SK-N-SH treated with all-trans-retinoic acid at 6 μM for 48 hours (cell line): ENCODE results near the gene PTPRG.

Source experiments
- ATAC-seq: fragments of 200-7000 bp; cut with Tn5 transposase; 3 replicates; pipeline ENCODE4 v1.9.1; 2020; ENCODE audit warnings: mild to moderate bottlenecking, moderate library complexity
- ARNTL ChIP-seq: fragments of 450-650 bp; formaldehyde crosslinking; IDR thresholded peaks from 2 replicates; pipeline ENCODE4 v1.5.0; 2020; ENCODE audit warnings: low read depth, mild to moderate bottlenecking, moderate library complexity, borderline replicate concordance
- BACH2 ChIP-seq: fragments of 250-450 bp; sonication (Bioruptor Pico); IDR thresholded peaks from 2 replicates; pipeline ENCODE4 v1.9.0; 2021; ENCODE audit warnings: mild to moderate bottlenecking, borderline replicate concordance
- CREB5 ChIP-seq: fragments of 250-450 bp; sonication (Bioruptor Pico); IDR thresholded peaks from 2 replicates; pipeline ENCODE4 v1.5.1; 2020; ENCODE audit warnings: low read depth, mild to moderate bottlenecking, moderate library complexity
- CSDC2 ChIP-seq: fragments of 250-450 bp; sonication (Bioruptor Pico); IDR thresholded peaks from 2 replicates; pipeline ENCODE4 v1.5.0; 2020; ENCODE audit warnings: mild to moderate bottlenecking, moderate library complexity
- ESRRG ChIP-seq: fragments of 250-450 bp; sonication (Bioruptor Pico); IDR thresholded peaks from 2 replicates; pipeline ENCODE4 v1.6.1; 2021; ENCODE audit warnings: mild to moderate bottlenecking
- GLIS3 ChIP-seq: fragments of 250-450 bp; sonication (Bioruptor Pico); IDR thresholded peaks from 2 replicates; pipeline ENCODE4 v1.5.0; 2020; ENCODE audit warnings: mild to moderate bottlenecking, moderate library complexity
- ISL1 ChIP-seq: fragments of 250-450 bp; sonication (Bioruptor Pico); IDR thresholded peaks from 2 replicates; pipeline ENCODE4 v2.1.2; 2022; ENCODE audit warnings: mild to moderate bottlenecking, moderate library complexity
- OSR1 ChIP-seq: fragments of 250-450 bp; sonication (Bioruptor Pico); IDR thresholded peaks from 2 replicates; pipeline ENCODE4 v1.8.0; 2022; ENCODE audit warnings: moderate library complexity, mild to moderate bottlenecking, inconsistent platforms
- PATZ1 ChIP-seq: fragments of 250-450 bp; sonication (Bioruptor Pico); IDR thresholded peaks from 2 replicates; pipeline ENCODE4 v1.8.0; 2020; ENCODE audit warnings: mild to moderate bottlenecking, moderate library complexity, borderline replicate concordance
- RARB ChIP-seq: fragments of 250-450 bp; sonication (Bioruptor Pico); IDR thresholded peaks from 2 replicates; pipeline ENCODE4 v1.8.0; 2021; ENCODE audit warnings: mild to moderate bottlenecking, moderate library complexity
- SNAI2 ChIP-seq: fragments of 250-450 bp; sonication (Bioruptor Pico); IDR thresholded peaks from 2 replicates; pipeline ENCODE4 v1.5.0; 2020; ENCODE audit warnings: mild to moderate bottlenecking, moderate library complexity
- TCF4 ChIP-seq: fragments of 250-450 bp; sonication (Bioruptor Pico); IDR thresholded peaks from 2 replicates; pipeline ENCODE4 v1.8.0; 2021; ENCODE audit warnings: mild to moderate bottlenecking, moderate library complexity, borderline replicate concordance
- TOX ChIP-seq: fragments of 250-450 bp; sonication (Bioruptor Pico); IDR thresholded peaks from 2 replicates; pipeline ENCODE4 v1.8.0; 2021; ENCODE audit warnings: mild to moderate bottlenecking, moderate library complexity, borderline replicate concordance
- ZC3H10 ChIP-seq: fragments of 250-450 bp; sonication (Bioruptor Pico); IDR thresholded peaks from 2 replicates; pipeline ENCODE4 v1.5.1; 2021; ENCODE audit warnings: mild to moderate bottlenecking, moderate library complexity
- ZFP3 ChIP-seq: fragments of 250-450 bp; sonication (Bioruptor Pico); IDR thresholded peaks from 2 replicates; pipeline ENCODE4 v1.5.0; 2020; ENCODE audit warnings: mild to moderate bottlenecking, moderate library complexity
- ZFP30 ChIP-seq: fragments of 450-650 bp; formaldehyde crosslinking; IDR thresholded peaks from 2 replicates; pipeline ENCODE4 v1.5.0; 2022; ENCODE audit warnings: mild to moderate bottlenecking, moderate library complexity
- ZNF565 ChIP-seq: fragments of 450-650 bp; formaldehyde crosslinking; conservative IDR thresholded peaks from 2 replicates; pipeline ENCODE4 v1.5.0; 2020; ENCODE audit warnings: low read depth, mild to moderate bottlenecking, moderate library complexity
- ZNF70 ChIP-seq: fragments of 450-650 bp; formaldehyde crosslinking; IDR thresholded peaks from 2 replicates; pipeline ENCODE4 v1.5.0; 2020; ENCODE audit warnings: mild to moderate bottlenecking, moderate library complexity
- ZNF8 ChIP-seq: fragments of 450-650 bp; formaldehyde crosslinking; IDR thresholded peaks from 2 replicates; pipeline ENCODE4 v1.5.0; 2020; ENCODE audit warnings: mild to moderate bottlenecking, moderate library complexity
- TF ChIP-seq, protein P1 (sequence below): fragments of 250-450 bp; sonication (Bioruptor Pico); IDR thresholded peaks from 2 replicates; pipeline ENCODE4 v1.5.1; 2021; ENCODE audit warnings: mild to moderate bottlenecking, moderate library complexity
- TF ChIP-seq, protein P2 (sequence below): fragments of 250-450 bp; sonication (Bioruptor Pico); IDR thresholded peaks from 2 replicates; pipeline ENCODE4 v1.8.0; 2021; ENCODE audit warnings: low read depth, mild to moderate bottlenecking, moderate library complexity, borderline replicate concordance

PTPRG gene

DNA sequence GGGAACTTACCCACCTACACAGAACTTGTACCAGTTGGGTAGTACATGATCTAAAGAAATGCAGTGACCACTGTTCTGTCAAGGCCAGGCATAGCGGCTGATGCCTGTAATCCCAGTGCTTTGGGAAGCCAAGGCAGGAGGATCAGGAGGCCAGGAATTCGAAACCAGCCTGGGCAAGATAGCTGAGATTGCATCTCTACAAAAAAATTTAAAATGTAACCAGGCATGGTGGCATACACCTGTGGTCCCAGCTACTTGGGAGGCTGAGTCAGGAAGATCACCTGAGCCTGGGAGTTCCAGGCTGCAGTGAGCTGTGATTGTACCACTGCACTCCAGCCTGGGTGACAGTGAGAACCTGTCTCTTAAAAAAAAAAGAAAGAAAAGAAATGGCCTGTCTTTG lies 491.0 kb downstream of the PTPRG start:
- no peak for TF ChIP-seq PATZ1
- no peak for TF ChIP-seq TOX
- TF ChIP-seq, protein P1, sequence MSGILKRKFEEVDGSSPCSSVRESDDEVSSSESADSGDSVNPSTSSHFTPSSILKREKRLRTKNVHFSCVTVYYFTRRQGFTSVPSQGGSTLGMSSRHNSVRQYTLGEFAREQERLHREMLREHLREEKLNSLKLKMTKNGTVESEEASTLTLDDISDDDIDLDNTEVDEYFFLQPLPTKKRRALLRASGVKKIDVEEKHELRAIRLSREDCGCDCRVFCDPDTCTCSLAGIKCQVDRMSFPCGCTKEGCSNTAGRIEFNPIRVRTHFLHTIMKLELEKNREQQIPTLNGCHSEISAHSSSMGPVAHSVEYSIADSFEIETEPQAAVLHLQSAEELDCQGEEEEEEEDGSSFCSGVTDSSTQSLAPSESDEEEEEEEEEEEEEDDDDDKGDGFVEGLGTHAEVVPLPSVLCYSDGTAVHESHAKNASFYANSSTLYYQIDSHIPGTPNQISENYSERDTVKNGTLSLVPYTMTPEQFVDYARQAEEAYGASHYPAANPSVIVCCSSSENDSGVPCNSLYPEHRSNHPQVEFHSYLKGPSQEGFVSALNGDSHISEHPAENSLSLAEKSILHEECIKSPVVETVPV, result no peak
- TF ChIP-seq ISL1 (CRISPR knock-in tag), result no peak
- no peak for TF ChIP-seq GLIS3
- no peak for TF ChIP-seq RARB (CRISPR knock-in tag)
- ATAC-seq, result no peak

DNA sequence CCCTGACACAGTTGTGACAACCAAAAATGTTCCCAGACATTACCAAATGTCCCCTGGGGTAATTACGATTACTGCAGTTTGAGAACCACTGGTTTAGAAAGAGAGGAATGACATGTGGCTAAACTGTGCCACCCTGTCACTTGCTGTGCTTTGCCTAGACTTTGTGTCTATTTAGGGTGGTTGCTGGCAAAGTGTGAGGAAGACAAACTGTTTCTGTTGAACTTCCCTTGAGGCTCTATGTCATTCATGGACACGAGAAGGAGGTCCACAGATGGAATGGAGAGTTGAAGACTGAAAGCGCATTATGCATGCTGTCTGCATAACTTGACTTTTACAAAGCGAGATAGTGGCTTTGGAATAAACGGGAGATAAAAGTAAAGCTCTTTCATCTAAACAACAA lies 495.3 kb downstream of the PTPRG start:
- TF ChIP-seq ZNF70 (CRISPR knock-in tag) (no peak), ZC3H10 (CRISPR knock-in tag) (no peak), ZNF565 (CRISPR knock-in tag) (no peak), OSR1 (CRISPR knock-in tag) (no peak), RARB (CRISPR knock-in tag) (no peak), PATZ1 (no peak), ZFP3 (CRISPR knock-in tag) (no peak), ISL1 (CRISPR knock-in tag) (no peak), ZNF8 (CRISPR knock-in tag) (no peak), ZFP30 (CRISPR knock-in tag) (no peak)
- TF ChIP-seq, protein P2, sequence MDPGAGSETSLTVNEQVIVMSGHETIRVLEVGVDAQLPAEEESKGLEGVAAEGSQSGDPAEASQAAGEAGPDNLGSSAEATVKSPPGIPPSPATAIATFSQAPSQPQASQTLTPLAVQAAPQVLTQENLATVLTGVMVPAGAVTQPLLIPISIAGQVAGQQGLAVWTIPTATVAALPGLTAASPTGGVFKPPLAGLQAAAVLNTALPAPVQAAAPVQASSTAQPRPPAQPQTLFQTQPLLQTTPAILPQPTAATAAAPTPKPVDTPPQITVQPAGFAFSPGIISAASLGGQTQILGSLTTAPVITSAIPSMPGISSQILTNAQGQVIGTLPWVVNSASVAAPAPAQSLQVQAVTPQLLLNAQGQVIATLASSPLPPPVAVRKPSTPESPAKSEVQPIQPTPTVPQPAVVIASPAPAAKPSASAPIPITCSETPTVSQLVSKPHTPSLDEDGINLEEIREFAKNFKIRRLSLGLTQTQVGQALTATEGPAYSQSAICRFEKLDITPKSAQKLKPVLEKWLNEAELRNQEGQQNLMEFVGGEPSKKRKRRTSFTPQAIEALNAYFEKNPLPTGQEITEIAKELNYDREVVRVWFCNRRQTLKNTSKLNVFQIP, result no peak
- ATAC-seq, result no peak

DNA sequence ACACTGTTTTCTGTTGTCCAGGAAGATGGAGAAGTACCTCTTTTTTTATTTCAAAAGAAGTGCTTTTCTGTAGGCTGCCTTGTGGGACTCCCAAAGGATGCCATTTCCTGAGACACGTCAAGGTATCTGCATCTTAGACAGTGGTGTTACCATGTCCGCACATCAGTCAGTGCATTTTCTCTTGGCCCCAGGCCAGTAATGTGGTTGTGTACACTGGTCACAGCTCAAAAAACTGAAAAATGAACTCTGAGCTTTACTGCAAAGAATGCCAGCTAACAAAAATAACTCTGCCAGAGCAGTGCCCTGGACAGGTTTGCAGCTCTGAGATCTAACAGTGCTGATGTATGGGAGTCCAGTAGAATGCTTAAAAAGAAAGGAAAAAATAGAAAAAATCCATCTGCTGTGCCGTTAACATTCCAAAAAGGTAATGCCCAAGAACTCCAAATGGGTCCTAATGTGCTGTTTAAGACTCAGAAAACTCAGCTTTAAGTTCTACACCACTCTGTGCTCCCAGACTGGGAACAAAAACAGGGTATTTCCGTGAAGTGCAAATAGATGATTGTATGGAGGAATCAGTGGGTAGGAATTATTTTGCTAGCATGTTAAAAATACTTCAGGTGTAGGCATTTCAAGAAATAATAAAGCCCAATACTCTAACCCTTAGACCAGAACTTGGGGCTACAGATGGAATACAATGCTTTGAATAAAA lies 496.1 kb downstream of the PTPRG start:
- TF ChIP-seq SNAI2 (no peak), BACH2 (CRISPR knock-in tag) (no peak), ARNTL (CRISPR knock-in tag) (no peak), ZFP30 (CRISPR knock-in tag) (no peak), CSDC2 (no peak), TCF4 (CRISPR knock-in tag) (no peak), ESRRG (CRISPR knock-in tag) (no peak), ZC3H10 (CRISPR knock-in tag) (no peak), CREB5 (CRISPR knock-in tag) (no peak), GLIS3 (no peak), ISL1 (CRISPR knock-in tag) (no peak)
- TF ChIP-seq, protein P2, result no peak
- TF ChIP-seq, all 23 proteins: peak for 0
- ATAC-seq, result peak; percentile 92
